Chondrocyte (in vitro differentiated cells): ENCODE results near the gene ARHGAP22. TPM values are rescaled to one million over a fixed set of nuclear protein-coding genes. Genes with fewer than 3 reads are reported as not detected.

Experiments
- DNase-seq: peaks from one replicate; pipeline ENCODE4 v3.0.0; 2021; ENCODE audit warnings: mixed read lengths, low spot score
- H3K27ac Mint-ChIP-seq: one replicate; pipeline ENCODE4 v1.8.0; 2021; ENCODE audit warnings: mild to moderate bottlenecking, moderate library complexity, mixed read lengths; ENCODE audit not compliant: unreplicated experiment
- H3K27me3 Mint-ChIP-seq: 2 replicates; pipeline ENCODE4 v1.8.0; 2021; ENCODE audit warnings: low read depth, mixed read lengths
- H3K36me3 Mint-ChIP-seq: 2 replicates; pipeline ENCODE4 v1.8.0; 2021; ENCODE audit warnings: low read depth, mixed read lengths
- H3K4me1 Mint-ChIP-seq: 2 replicates; pipeline ENCODE4 v1.8.0; 2021; ENCODE audit warnings: low read depth, mild to moderate bottlenecking, mixed read lengths
- H3K4me3 Mint-ChIP-seq: one replicate; pipeline ENCODE4 v1.8.0; 2021; ENCODE audit warnings: mild to moderate bottlenecking, moderate library complexity, mixed read lengths; ENCODE audit not compliant: unreplicated experiment
- H3K9me3 Mint-ChIP-seq: 2 replicates; pipeline ENCODE4 v1.8.0; 2021; ENCODE audit warnings: low read depth, mixed read lengths
- total RNA-seq: library from RNA; stranded (reverse); gene quantifications from 3 replicates; pipeline ENCODE4 v1.2.1, GENCODE V29; 2021
- TF ChIP-seq, protein P1 (sequence below): fragments of 200-600 bp; sonication (generic); IDR thresholded peaks from 2 replicates; pipeline ENCODE4 v1.5.0; 2021; ENCODE audit warnings: antibody characterized with exemption, mild to moderate bottlenecking, moderate library complexity

The ARHGAP22 gene
- total RNA-seq, 1 donor from 2014 or later = 8.8 TPM

GRCh38 chr10:48437546-48437945 lies 167.3 kb downstream of the ARHGAP22 start:
- Mint-ChIP-seq H3K9me3 (no peaks in the 10 kb centered on the region), H3K27me3 (no peaks in the 10 kb centered on the region), H3K4me3 (no peak overlapping the region), H3K27ac (no peak overlapping the region), H3K4me1 (peaks cover 6% of the 10 kb centered on the region), H3K36me3 (peaks cover 12% of the 10 kb centered on the region)
- DNase-seq = no peak
- TF ChIP-seq, protein P1, sequence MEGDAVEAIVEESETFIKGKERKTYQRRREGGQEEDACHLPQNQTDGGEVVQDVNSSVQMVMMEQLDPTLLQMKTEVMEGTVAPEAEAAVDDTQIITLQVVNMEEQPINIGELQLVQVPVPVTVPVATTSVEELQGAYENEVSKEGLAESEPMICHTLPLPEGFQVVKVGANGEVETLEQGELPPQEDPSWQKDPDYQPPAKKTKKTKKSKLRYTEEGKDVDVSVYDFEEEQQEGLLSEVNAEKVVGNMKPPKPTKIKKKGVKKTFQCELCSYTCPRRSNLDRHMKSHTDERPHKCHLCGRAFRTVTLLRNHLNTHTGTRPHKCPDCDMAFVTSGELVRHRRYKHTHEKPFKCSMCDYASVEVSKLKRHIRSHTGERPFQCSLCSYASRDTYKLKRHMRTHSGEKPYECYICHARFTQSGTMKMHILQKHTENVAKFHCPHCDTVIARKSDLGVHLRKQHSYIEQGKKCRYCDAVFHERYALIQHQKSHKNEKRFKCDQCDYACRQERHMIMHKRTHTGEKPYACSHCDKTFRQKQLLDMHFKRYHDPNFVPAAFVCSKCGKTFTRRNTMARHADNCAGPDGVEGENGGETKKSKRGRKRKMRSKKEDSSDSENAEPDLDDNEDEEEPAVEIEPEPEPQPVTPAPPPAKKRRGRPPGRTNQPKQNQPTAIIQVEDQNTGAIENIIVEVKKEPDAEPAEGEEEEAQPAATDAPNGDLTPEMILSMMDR = no peak

GRCh38 chr10:48431871-48432270 lies 173.0 kb downstream of the ARHGAP22 start:
- Mint-ChIP-seq H3K9me3 (no peaks in the 10 kb centered on the region), H3K27me3 (no peaks in the 10 kb centered on the region), H3K36me3 (peaks cover 9% of the 10 kb centered on the region), H3K4me3 (no peak overlapping the region), H3K4me1 (no peaks in the 10 kb centered on the region), H3K27ac (no peak overlapping the region)
- DNase-seq = no peak
- TF ChIP-seq, protein P1 = no peak

DNA sequence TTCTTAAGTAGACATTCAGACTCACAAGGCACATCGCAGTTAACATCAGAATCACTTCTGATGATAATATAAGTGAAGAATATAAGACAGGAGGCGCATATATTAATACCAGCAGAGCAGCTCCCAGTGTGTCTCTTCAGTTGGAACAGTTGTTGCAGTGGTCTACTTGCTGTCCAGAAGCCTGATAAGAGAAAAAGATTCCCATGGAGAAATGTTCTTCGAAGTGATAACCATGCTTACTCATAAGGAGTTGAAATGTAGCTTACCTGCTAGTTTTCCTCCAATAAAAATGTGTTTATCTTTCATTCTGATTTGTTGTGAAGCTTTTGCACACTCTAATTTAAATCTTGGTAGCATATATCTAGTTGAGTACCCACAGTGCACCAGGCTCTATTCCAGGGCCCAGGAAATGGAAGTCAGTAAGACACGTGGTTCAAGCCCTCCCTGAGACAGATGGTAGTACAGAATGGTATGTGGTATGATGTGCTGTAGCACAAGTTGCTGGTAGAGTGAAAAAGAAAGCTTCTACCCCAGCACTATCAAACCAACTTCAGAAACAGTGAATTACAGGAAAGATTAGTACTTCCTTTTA lies 174.4 kb downstream of the ARHGAP22 start:
- no peak overlapping the region for H3K4me3 Mint-ChIP-seq
- H3K36me3 Mint-ChIP-seq = peaks cover 9% of the 10 kb centered on the region
- no peak overlapping the region for H3K27ac Mint-ChIP-seq
- TF ChIP-seq, protein P1 = no peak
- H3K9me3 Mint-ChIP-seq = no peaks in the 10 kb centered on the region
- DNase-seq = no peak
- H3K4me1 Mint-ChIP-seq = no peaks in the 10 kb centered on the region
- H3K27me3 Mint-ChIP-seq = no peaks in the 10 kb centered on the region

DNA sequence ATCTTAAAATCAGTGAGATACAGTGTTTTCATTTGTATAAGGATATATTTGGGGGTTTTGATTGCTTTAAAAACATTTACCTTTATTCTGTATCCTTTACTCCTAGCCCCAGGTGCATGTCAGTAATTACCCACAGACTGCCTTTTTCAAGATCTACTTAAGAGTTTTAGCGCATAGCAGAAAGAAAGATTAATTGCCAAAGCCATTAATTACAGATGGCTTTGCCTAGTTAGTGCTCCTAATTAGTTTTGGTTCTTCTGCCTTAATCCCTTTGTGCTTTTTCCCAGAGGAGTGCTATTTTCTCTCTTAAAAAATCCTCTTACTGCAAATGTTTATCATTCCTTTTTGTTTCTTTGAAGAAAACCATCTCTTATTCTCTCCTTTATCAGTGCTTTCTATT lies 175.6 kb downstream of the ARHGAP22 start:
- H3K4me1 Mint-ChIP-seq = no peaks in the 10 kb centered on the region
- H3K27me3 Mint-ChIP-seq = no peaks in the 10 kb centered on the region
- H3K4me3 Mint-ChIP-seq = no peak overlapping the region
- H3K27ac Mint-ChIP-seq = no peak overlapping the region
- H3K9me3 Mint-ChIP-seq = no peaks in the 10 kb centered on the region
- TF ChIP-seq, protein P1 = no peak
- peaks cover 7% of the 10 kb centered on the region for H3K36me3 Mint-ChIP-seq
- no peak for DNase-seq

DNA sequence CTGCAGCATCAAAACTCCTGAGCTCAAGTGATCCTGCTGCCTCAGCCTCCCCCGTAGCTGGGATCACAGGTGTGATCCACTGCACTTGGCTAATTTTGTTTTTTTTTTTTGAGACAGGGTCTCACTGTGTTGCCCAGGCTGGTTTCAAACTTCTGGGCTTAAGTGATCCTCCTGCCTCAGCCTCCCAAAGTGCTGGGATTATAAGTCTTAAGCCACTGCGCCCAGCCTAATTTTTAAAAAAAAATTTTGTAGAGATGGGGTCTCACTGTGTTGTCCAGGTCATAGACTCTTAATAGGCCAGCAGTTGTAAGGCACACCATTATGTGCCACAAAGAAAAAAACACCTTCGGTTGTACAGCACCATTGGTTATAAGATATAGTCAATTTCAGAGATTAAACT lies 176.0 kb downstream of the ARHGAP22 start:
- Mint-ChIP-seq H3K9me3 (no peaks in the 10 kb centered on the region), H3K36me3 (peaks cover 7% of the 10 kb centered on the region), H3K27ac (no peak overlapping the region), H3K27me3 (no peaks in the 10 kb centered on the region), H3K4me3 (no peak overlapping the region), H3K4me1 (no peaks in the 10 kb centered on the region)
- TF ChIP-seq, protein P1 = no peak
- DNase-seq = no peak
